Lower leg skin (tissue), 3 donors: ENCODE data around the gene KIF26B.

Experiments
- CTCF ChIP-seq, 3 donors: fragments of 450-650 bp; IDR thresholded peaks; one replicate each; pipeline ENCODE4 v1.5.1; 2016; ENCODE audit warnings: antibody characterized with exemption in 3 of 3, mild to moderate bottlenecking in 3 of 3, moderate library complexity in 2 of 3
- POLR2A ChIP-seq, 2 donors: fragments of 450-650 bp; IDR thresholded peaks; one replicate each; pipeline ENCODE4 v1.6.1; 2016 to 2017; ENCODE audit warnings: antibody characterized with exemption in 2 of 2, mild to moderate bottlenecking in 1 of 2, moderate library complexity in 1 of 2

- TF ChIP-seq CTCF (IDR thresholded peaks at IDR 0.05) (no peak), POLR2A (IDR thresholded peaks at IDR 0.05) (no peak)
Observed at GRCh38 chr1:245702346-245702745, 547.6 kb downstream of the KIF26B start.
